ENCODE data around the gene WFS1.

GRCh38 chr4:6263526-6264224 is 6.0 kb upstream of the WFS1 start:
- TF ChIP-seq, protein P1, sequence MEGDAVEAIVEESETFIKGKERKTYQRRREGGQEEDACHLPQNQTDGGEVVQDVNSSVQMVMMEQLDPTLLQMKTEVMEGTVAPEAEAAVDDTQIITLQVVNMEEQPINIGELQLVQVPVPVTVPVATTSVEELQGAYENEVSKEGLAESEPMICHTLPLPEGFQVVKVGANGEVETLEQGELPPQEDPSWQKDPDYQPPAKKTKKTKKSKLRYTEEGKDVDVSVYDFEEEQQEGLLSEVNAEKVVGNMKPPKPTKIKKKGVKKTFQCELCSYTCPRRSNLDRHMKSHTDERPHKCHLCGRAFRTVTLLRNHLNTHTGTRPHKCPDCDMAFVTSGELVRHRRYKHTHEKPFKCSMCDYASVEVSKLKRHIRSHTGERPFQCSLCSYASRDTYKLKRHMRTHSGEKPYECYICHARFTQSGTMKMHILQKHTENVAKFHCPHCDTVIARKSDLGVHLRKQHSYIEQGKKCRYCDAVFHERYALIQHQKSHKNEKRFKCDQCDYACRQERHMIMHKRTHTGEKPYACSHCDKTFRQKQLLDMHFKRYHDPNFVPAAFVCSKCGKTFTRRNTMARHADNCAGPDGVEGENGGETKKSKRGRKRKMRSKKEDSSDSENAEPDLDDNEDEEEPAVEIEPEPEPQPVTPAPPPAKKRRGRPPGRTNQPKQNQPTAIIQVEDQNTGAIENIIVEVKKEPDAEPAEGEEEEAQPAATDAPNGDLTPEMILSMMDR (IDR thresholded peaks at IDR 0.05) = no peak
- TF ChIP-seq POLR2A (IDR thresholded peaks at IDR 0.05) = no peak

All from thyroid gland (tissue), 4 donors.